Astrocyte of the cerebellum (primary cell): ENCODE data around the gene PDE4C.
"Not testable (repeated sequence)": the region's sequence is repeated elsewhere in the genome, so short reads cannot be mapped to it uniquely, and the experiment has no call there.

Experiments
- DNase-seq: peaks from one replicate; pipeline ENCODE4 v3.0.0-alpha.2; 2011; ENCODE audit warnings: low read depth
- H3K4me3 ChIP-seq: 2 replicates; pipeline ENCODE4 v1.5.1; 2011; ENCODE audit warnings: mild to moderate bottlenecking, low read depth, low read length, moderate library complexity
- CTCF ChIP-seq: IDR thresholded peaks from 2 replicates; pipeline ENCODE4 v1.5.1; 2012; ENCODE audit warnings: low read length, low read depth, moderate library complexity, mild to moderate bottlenecking; ENCODE audit errors: missing control alignments
- in situ Hi-C: cut with HindIII; loops from 2 replicates; pipeline ENCODE4 v1.10.0; 2017; ENCODE audit warnings: low sequenced_read_pairs

The PDE4C gene

GRCh38 chr19:18214779-18215433, 11.3 kb downstream of the PDE4C start:
- in situ Hi-C loops, result no loop called here
- H3K4me3 ChIP-seq, result no peak overlapping the region
- no peak for DNase-seq
- TF ChIP-seq CTCF, result no peak

GRCh38 chr19:18211683-18212082, 14.6 kb downstream of the PDE4C start:
- H3K4me3 ChIP-seq, result no peak overlapping the region
- no peak for TF ChIP-seq CTCF
- in situ Hi-C loops, result no loop called here
- DNase-seq, result no peak

GRCh38 chr19:18209912-18210311, 16.3 kb downstream of the PDE4C start:
- DNase-seq, in situ Hi-C loops, H3K4me3 ChIP-seq: not testable (repeated sequence)

- peak; percentile 37 for TF ChIP-seq CTCF
- in situ Hi-C loops, result no loop called here
- no peak for DNase-seq
- no peak overlapping the region for H3K4me3 ChIP-seq
Measured at GRCh38 chr19:18208098-18208951, 17.9 kb downstream of the PDE4C start.

GRCh38 chr19:18206018-18206417, 20.2 kb downstream of the PDE4C start:
- TF ChIP-seq CTCF, result no peak
- H3K4me3 ChIP-seq, result peak overlapping the region; percentile 66
- DNase-seq, result no peak
- in situ Hi-C loops, result no loop called here

- peak; percentile 16 for DNase-seq
- in situ Hi-C loops, result no loop called here
- TF ChIP-seq CTCF, result no peak
- H3K4me3 ChIP-seq, result peak overlapping the region; percentile 66
Measured at GRCh38 chr19:18205200-18205892, 20.9 kb downstream of the PDE4C start.
